A549 (cell line): ENCODE measurements around the gene ITGB8.

Source experiments
- CTCF ChIP-seq: fragments of >200 bp; sonication (Bioruptor Twin); formaldehyde crosslinking; IDR thresholded peaks from 3 replicates; pipeline ENCODE4 v1.5.1; 2016
- HDAC2 ChIP-seq: fragments of 200-600 bp; sonication (generic); IDR thresholded peaks from 2 replicates; pipeline ENCODE4 v1.6.1; 2016
- HOXB5 ChIP-seq: fragments of 250-450 bp; sonication (Bioruptor Pico); IDR thresholded peaks from 2 replicates; pipeline ENCODE4 v1.5.0; 2020; ENCODE audit warnings: mild to moderate bottlenecking, moderate library complexity
- POLR2A ChIP-seq: IDR thresholded peaks from 2 replicates; pipeline ENCODE4 v1.6.1; 2012; ENCODE audit warnings: mild to moderate bottlenecking, low read length
- TP53 ChIP-seq: fragments of 250-450 bp; sonication (Bioruptor Pico); IDR thresholded peaks from 2 replicates; pipeline ENCODE4 v1.5.0; 2021; ENCODE audit warnings: mild to moderate bottlenecking, moderate library complexity

GRCh38 chr7:20282959-20283358 is 47.7 kb upstream of the ITGB8 start:
- TF ChIP-seq HOXB5 (CRISPR knock-in tag) (no peak), POLR2A (no peak), CTCF (no peak), HDAC2 (no peak), TP53 (no peak)
